GM19463 (cell line): ENCODE results near the gene MAST4.

ENCODE experiments used
- ATAC-seq: cut with Tn5 transposase; IDR thresholded peaks from one replicate; pipeline ENCODE4 v1.9.1; 2021; ENCODE audit warnings: mild to moderate bottlenecking, moderate library complexity; ENCODE audit not compliant: unreplicated experiment

Gene MAST4

DNA sequence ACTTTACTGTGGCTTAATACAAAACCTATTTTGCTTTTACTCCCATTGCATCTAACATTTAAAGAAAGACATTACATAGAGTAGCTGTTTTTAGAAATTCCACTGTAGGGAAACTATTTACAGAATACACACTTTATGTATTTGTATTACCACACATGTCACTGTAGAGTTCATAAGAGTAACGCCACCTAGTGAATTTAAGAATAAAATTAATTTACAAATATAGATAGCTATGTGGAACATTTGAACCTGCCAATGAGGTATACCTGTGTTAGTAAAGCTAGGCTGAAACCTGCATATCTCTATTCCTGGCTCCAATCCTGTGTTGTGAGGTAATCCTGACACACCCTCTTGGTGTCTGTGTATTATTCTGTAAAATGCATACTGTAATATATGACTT lies 234.4 kb downstream of the MAST4 start:
- ATAC-seq: no peak

DNA sequence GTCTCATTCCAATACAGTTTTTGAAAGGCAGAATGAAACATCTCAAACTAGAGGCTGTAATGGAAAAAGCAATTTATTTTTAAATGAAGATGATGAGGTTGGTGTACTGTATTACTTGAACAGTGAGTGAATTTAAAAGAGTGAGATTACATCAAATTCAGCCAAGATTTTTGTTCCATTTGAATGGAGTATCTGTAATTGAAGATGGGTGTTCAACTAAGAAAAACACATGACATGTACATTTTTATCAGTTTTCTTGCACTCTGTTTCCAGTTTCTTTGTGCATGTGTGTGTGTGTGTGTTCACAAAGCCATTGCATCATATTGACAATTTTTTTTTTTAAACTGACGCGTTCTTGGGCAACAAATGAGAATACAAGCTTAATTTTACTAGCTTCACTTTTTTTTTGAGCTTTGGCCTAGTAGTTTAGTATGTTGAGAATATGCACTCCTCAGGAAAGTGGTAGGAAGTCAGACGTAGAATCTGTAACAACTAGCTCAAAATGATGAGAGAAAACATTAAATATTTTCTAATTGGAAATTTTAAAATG lies 243.5 kb downstream of the MAST4 start:
- ATAC-seq: no peak

DNA sequence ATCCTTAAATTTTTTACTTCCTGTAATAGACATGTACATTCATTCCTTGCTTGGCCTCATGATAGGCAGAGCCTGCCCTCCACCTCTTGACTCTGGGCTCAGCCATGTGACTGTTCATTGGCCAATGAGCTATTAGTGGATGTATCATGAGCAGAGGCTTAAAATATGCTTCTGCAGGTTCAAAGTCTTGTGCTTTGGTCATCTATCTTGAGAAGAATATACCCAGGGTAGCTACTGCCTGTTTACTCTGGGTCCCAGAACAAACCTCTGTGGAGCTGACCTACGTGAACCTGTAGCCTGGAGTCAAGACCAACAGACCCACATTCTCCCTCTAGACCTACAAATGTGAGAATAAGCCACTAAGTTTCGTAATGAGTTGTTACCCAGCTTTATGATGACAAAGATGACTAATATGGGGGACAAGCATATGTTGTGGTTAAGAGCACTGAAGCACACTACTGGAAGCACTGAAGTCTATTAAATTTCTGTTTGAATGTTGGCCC lies 244.4 kb downstream of the MAST4 start:
- ATAC-seq: peak; percentile 98

DNA sequence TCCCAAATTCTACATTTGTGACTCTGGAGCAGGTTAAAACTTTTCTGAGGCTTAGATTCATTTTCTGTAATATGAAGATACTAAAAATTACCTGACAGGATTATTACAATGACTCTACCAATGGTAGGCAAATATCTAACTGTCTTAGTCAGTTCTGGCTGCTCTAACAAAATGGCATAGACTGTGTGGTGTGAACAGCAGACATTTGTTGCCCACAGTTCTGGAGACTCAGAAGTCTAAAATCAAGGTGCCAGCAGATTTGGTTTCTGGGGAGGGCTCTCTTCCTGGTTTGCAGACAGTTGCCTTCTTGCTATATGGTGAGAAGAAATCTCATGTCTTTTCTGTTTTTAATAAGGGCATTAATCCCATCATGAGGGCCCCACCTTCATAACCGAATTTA lies 245.1 kb downstream of the MAST4 start:
- no peak for ATAC-seq

DNA sequence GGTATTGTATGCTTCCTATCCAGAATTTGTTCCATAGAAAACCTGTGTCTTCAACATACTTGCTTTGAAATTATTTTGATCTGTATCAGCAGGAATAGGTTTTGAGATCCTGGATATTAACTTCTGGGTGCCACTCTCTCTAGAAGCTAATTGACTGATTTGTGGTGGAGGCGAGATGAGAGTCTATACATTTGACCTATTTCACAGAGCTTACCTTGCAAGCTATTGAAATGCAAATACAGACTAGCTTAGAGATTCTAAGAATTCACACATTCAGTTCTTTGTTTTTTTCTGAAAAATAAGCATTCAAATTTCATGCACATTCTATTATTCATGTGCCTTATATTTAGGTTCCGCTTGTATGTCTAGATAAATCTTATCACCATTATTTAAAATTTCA lies 246.3 kb downstream of the MAST4 start:
- no peak for ATAC-seq

DNA sequence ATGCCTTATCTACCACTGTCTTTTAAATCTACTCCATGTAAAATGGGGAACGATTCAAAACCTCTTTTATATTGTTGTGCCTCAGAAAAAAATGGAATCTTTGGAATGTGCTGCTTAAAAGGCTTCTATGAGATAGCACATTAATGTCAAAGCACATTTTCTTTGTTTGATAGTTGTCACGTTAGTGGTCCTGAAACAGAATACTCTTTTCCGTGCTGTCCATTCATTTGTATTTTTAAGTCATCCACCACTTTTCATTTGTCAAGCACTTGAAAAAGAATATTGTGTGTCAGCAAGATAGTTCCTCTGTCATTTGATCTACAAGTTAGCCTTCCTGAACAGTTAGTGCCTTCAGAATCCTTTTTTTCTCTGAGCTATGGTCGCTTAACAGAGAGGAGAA lies 246.9 kb downstream of the MAST4 start:
- ATAC-seq: no peak

DNA sequence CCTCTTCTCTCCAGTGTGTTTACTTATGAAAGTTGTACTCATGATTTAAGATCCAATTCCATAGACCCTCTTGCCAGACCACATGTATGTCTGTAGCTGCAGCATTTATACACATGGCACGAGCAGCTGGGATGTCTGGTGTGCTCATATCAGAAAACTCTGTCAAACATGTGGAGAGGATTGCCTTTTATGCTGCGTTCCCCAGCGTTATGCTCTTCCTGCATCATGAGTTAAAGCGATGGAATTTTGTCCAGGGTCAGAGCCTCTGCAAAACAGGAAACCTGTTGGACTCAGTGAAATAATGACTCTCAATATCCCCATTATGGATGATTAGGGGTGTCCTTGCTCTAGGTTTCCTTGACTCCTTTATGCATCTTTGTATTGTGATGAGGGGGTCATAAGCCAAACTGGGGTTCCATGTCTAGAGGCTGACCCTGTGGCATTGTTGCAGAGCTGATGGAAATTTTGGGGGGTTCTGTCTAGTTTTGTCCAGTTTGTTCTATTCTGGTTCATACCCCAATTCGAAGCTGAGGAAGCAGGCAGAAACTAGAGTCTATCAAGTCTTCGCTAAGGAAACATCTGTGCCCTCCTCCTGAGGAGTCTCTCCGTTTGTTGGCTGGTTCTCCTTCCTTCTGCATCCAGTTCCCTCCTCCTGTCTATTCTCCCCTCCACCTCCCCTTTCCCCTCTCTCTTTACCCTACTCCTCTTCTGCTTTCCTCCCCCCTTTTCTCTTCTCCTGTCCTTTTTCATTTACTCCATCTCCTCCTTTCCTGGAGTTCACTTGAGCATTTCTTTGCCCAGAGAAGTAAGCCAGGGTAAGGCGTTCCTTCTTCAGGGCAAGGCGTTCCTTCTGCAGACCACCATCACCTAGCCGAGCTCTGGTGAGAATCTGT lies 252.8 kb downstream of the MAST4 start:
- no peak for ATAC-seq

DNA sequence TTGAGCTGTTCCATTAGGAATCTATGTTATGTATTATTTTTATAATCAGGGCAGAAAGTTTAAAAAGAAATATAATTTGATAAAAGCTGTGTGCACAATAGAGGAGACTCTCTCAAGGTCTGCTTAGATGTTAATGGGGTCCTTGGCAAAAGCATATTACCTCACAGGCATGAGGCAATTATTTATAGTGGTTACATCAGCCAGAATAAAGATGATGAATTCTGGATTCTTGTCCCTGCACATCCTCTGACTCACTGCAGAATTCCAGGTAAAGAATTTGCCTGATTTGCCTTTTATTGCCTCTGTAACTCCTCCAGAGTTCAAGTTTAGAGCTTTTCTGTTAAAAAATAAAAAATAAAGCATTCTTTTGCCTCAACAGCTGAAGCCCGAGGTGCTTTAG lies 253.6 kb downstream of the MAST4 start:
- no peak for ATAC-seq

DNA sequence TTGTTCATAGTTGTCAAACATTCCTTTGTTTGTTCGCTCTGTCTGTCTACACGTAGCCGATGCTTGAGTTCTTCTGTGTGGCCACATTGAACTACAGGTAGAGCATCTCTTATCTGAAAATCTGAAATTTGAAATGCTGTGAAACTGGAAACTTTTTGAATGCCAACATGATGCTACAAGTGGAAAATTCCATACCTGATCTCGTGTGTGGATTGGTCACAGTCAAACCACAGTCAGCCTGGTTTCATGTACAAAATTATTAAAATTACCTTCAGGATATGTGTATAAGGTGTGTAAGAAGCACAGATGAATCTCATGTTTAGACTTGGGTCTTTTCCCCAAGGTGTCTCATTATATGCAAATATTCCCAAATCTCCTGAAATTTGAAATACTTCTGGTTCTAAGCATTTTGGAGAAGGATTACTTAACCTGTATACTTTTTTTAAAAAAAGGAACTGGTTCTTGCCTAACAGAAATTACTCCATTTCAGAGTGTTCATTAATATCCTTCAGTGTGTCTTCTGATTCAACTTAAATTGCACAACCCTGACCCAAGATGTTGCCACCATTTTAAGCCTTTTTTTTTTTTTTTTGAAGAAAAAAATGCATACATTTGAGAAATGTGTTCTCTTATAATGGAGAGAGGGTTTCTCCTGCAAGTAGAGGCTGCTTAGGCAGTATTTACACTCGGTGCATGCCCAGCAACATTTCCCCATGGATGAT lies 254.3 kb downstream of the MAST4 start:
- ATAC-seq: no peak

DNA sequence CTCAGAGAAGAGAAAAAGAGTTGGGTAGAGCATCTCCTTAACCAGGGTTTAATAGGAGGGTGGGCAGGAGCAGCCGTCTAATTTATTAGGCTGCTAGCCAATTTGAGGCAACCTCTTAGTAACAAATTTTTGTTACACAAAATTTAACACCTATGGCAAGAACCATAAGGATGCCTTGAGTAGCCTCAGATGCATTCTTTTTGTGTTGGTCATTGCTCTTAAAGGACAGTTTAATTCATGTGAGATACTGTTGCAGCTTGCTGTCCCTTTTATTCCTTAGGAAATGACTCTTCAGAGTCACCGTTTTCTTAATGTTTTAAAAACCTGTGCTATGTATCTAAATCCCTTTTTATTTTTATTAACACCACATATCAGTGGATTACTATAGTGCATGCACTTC lies 255.1 kb downstream of the MAST4 start:
- no peak for ATAC-seq

DNA sequence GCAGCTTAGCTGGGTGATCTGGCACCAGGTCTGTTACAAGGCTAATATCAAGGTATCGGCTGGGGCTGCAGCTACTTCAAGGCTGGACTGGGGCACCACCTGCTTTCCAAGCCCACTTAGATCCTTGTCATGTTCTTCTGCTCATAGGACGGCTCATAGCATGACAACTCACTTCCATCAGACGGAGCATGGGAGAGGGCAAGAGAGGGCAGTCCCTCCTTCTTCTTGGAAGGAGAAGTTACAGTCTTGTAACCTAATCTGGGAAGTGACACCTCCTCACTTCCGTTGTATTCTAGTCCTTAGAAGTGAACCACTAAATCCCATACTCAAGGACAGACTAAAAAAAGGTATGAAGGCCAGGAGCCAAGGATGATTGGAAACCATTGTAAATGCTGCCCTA lies 258.2 kb downstream of the MAST4 start:
- ATAC-seq: no peak

DNA sequence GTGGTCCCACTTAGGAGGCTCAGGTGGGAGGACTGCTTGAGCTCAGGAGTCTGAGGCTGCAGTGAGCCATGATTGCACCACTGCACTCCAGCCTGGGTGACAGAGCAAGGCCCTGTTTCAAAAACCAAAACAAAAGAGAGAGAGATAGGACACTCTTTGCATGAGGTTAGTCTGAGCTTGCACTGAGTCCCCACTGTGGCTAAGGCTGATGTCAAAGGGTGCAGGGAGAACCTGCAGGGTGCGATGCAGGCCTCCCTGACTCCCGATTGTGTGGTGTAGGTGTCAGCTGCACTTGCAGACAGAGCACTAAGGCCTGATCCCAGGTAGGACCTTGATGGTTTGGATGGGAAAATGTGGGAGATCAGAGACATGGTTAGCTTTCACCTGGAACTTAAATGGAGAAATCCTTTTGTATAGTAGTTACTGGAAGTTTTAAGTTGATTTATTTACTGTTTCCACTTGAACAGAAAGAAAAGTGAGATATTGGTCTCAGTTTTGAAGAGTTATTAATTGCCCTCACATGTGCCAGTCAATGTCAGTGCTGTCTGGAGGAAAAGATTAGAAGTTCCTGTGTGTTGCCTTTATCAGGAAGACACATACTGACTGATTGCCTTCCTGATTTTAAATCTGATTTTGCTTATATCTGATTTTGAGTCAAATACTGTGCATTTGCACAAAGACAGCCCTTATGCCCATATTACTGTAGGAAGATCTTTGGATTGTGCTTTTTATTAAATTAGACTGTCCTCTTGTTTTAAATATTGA lies 260.0 kb downstream of the MAST4 start:
- no peak for ATAC-seq

DNA sequence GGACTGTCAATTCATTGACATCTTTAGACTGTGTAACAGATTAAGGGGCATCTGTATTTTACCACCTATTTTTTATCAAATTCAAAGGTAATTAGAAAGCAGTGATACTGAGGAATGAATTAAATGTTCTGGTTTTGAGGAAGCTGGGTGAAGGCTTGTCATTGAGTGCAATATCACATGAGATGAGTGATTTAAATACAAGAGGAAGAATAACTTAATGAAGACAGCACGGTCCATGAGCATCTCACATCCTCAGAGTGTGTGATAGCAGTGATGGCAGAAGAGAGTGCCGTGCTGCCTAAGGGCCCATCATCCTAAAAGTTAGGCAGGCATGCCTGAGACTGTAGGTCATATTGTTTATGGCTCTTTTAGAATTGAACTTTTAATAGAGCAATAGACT lies 263.3 kb downstream of the MAST4 start:
- ATAC-seq: no peak

DNA sequence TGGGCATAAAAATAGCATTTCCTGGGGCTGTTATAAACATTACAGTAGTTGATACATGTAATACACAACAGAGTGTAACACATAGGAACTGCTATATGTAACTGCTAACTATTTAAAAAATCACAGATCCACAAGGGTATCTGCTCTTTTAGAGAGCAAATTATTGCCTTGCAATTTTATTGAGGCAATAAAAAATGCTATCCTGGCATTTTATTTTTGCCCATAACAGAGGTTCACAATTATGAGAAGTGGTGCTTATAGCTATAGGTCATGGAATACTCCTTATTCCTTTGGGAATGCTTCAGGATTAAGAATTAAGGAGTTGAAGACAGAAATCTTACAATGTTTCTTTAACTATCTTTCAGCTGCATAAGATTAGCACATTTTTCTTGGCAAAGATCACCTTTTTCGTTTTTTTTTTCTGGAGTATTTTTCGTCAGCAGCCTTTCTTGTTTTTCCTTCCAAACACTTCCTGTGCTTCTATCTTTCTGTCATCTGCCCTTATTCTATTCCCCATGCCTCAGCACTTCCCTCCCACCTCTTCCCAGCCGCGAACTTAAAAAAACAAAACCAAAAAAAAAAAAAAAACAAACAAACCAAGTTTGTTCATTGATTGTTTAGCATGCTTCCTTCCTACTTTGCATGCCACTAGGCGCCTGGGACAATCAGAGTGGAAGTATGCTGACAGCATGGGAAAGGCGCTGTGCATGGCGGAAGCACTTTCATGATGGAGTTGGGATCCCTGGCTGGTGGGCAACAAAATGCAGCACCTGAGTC lies 264.2 kb downstream of the MAST4 start:
- no peak for ATAC-seq

DNA sequence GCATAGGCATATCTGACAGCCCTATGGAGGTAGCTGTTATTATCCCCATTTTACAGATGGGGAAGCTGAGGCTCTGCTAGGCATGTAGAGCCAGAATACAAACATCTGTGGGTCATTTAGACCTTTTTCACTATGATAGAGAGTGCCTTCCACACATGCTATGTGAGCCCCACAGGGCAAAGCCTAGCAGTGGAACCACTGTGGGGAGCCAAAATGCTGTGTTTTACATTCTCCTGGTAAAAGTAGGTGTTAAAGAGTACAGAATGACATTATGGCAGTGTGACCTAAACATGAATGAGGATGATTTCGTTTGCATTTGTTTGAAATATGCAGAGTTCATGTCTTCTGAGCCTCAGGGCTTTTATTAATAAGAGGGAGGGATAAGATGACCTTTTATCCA lies 265.2 kb downstream of the MAST4 start:
- no peak for ATAC-seq

DNA sequence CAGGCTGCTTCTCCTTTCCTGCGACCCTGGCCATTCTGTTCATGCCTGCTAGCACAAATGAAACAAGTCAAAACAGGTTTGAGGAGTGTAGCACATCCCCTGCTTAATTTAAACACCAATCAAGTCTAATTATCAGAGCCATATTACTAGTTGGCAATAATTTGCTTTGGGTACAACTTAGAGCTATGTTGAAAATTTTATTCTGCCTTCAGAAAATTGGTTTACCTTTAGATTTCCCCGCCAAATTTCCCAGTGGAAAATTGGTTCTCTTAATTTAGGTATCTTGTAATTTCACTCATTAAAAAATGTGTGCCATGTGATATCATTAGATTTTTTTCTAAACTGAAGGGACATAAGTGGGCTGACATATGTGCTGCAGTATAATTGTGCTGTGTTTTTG lies 265.8 kb downstream of the MAST4 start:
- no peak for ATAC-seq

DNA sequence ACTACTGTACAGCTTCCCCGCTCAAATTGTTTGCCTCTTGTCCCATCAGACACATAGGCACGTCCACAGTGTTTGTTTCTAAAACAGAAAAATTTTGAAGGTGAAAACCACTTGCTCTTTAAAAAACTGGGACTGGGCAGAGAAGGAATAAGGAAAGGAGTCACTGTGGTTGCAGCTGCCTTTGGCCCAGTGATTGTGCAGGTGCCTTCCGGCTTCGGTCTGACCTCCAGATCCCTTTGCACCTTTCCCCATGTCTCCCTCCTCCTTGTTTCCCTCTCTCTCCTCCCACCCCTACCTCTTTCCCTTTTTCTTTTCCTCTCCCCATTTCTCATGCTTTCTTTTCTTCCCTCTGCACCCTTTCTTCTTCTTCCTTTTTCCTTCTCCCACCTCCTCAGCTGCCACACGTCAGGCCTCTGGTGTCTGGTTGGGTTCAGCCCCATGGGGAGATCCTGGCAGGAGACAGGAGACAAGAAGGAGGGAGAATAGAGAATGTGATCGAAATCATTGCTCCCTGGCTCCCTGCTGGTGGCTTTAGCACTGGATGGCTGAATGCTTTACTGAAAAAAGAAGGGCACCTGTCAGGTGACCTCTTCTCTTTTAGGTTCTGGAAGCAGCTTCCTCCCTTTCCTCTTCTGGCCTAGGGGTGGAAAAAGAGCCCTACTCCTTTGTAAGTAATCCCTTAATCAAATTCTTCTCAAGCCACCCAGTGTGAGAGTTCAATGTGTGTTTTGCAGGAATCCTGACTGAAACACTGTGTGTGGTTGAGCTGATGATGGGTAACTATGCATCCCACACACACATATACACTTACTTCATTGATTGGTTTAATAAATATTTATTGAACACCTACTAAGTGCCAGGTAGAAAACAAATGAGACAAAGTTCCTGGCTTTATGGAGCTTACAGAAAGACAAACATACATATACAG lies 267.3 kb downstream of the MAST4 start:
- no peak for ATAC-seq

DNA sequence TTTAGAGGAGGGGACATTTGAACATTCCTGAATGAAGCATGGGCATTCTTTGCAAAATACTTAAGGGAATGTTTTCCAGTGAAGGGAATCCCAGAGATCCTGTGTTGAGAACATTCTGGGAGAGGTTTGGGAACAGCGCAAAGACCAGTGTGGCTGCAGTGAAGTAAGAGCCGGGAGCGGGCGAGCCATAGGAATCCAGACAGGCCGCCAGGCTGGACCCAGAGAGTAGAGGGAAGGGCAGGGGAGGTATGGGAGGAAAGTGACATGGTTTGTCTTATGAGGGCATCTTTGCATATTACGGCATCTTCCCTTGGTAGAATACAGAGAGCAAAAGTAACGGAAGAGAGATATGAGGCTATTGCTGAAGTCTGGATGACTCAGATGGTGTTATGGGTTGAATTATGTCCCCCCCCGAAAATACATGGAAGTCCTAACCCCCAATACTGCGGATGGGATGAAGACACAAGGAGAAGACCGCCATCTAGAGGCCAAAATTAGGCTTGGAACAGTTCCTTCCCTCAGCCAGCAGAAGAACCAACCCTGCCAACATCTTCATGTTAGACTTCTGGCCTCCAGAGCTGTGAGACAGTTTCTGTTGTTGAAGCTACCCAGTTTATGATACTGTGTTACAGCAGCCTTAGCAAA lies 268.2 kb downstream of the MAST4 start:
- ATAC-seq: no peak
